Measurements from ENCODE around the gene FAM185A.
"Not testable (repeated sequence)": the region's sequence is repeated elsewhere in the genome, so short reads cannot be mapped to it uniquely, and the experiment has no call there.

DNA sequence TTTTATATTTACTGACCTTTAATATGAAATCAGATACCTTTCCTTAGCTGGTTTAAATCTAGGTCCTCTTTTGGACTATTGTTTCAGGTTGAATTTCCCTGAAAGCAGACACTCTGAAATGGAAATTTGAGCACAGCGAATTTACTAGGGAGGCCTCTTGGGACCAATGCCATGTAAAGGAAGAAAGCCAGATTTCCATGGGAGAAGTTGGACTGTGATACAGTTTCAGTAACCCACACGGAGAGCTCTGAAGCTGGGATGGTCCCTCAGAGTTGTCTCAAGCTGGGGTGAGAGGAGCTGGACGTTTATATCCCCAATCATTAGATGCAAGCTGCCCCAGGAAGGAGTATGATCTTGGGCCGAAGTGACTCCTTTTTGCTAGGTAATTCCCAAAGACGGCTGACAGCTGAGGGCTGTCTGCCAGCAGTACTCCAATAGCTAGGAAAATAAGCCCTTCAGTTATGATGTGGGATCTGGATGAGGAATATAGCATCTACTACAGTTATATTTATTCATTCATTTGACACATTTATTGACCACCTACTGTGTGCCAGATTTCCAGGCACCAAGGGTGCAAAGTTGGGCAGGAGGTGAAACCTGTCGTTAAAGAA lies 14.6 kb downstream of the FAM185A start:
- not testable (repeated sequence) for TF ChIP-seq POLR2A, EP300 (IDR thresholded peaks at IDR 0.05)
- TF ChIP-seq, protein P1, sequence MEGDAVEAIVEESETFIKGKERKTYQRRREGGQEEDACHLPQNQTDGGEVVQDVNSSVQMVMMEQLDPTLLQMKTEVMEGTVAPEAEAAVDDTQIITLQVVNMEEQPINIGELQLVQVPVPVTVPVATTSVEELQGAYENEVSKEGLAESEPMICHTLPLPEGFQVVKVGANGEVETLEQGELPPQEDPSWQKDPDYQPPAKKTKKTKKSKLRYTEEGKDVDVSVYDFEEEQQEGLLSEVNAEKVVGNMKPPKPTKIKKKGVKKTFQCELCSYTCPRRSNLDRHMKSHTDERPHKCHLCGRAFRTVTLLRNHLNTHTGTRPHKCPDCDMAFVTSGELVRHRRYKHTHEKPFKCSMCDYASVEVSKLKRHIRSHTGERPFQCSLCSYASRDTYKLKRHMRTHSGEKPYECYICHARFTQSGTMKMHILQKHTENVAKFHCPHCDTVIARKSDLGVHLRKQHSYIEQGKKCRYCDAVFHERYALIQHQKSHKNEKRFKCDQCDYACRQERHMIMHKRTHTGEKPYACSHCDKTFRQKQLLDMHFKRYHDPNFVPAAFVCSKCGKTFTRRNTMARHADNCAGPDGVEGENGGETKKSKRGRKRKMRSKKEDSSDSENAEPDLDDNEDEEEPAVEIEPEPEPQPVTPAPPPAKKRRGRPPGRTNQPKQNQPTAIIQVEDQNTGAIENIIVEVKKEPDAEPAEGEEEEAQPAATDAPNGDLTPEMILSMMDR (IDR thresholded peaks at IDR 0.05): not testable (repeated sequence)
